ENCODE data around the gene CHMP2A. TPM values are rescaled to one million over a fixed set of nuclear protein-coding genes. Genes with fewer than 3 reads are reported as not detected.
"Not testable (repeated sequence)": the region's sequence is repeated elsewhere in the genome, so short reads cannot be mapped to it uniquely, and the experiment has no call there.

The CHMP2A gene
- polyA plus RNA-seq, 1 donor = 101 TPM

- peak; percentile 99 for DNase-seq
Measured at GRCh38 chr19:58543826-58544590, 10.9 kb downstream of the CHMP2A start, which contains the start of gene TRIM28. Gene TRIM28 (plus strand): TSS chr19:58544064. CDS start chr19:58544758, 694 bp downstream.

- DNase-seq = not testable (repeated sequence)
Measured at GRCh38 chr19:58542641-58543372, 12.1 kb downstream of the CHMP2A start.

- DNase-seq = not testable (repeated sequence)
Measured at GRCh38 chr19:58539169-58539559, 15.7 kb downstream of the CHMP2A start.

- DNase-seq = no peak
Measured at GRCh38 chr19:58538257-58539168, 16.4 kb downstream of the CHMP2A start.

GRCh38 chr19:58536852-58537798, 17.8 kb downstream of the CHMP2A start:
- DNase-seq = no peak

GRCh38 chr19:58535857-58536256, 19.0 kb downstream of the CHMP2A start:
- no peak for DNase-seq

GRCh38 chr19:58531034-58531840, 23.7 kb downstream of the CHMP2A start:
- DNase-seq = no peak

- no peak for DNase-seq
Measured at GRCh38 chr19:58529405-58529804, 25.5 kb downstream of the CHMP2A start.

GRCh38 chr19:58522709-58523108, 32.2 kb downstream of the CHMP2A start:
- no peak for DNase-seq

- DNase-seq = no peak
Measured at GRCh38 chr19:58521651-58522050, 33.3 kb downstream of the CHMP2A start.

GRCh38 chr19:58520257-58520599, 34.7 kb downstream of the CHMP2A start:
- no peak for DNase-seq

GRCh38 chr19:58519355-58520256, 35.3 kb downstream of the CHMP2A start, which contains the start of gene ZBTB45:
Gene ZBTB45 (minus strand): TSS chr19:58519810. CDS start chr19:58517673, 2,137 bp downstream.
- peak; percentile 94 for DNase-seq

- peak; percentile 74 for DNase-seq
Measured at GRCh38 chr19:58519087-58519354, 35.9 kb downstream of the CHMP2A start.

GRCh38 chr19:58518256-58519086, 36.4 kb downstream of the CHMP2A start:
- DNase-seq = no peak

- no peak for DNase-seq
Measured at GRCh38 chr19:58516964-58517833, 37.7 kb downstream of the CHMP2A start.

GRCh38 chr19:58516246-58516836, 38.6 kb downstream of the CHMP2A start:
- no peak for DNase-seq

GRCh38 chr19:58515259-58515658, 39.6 kb downstream of the CHMP2A start:
- no peak for DNase-seq
